Stomach (tissue), 9 donors: Measurements from ENCODE around the gene HAPSTR1. TPM values are rescaled to one million over a fixed set of nuclear protein-coding genes. Genes with fewer than 3 reads are reported as not detected.
A peak's percentile ranks its signal among the peaks of the same experiment; 100 is the strongest.

Experiments
- DNase-seq, 2 donors: peaks; one replicate each; pipeline versions ENCODE4 v3.0.0 to v3.0.0-alpha.2; 2013 to 2019
- H3K27ac ChIP-seq, 5 donors: fragments of 200-600 bp in 4 of 5; sonication (generic) in 4 of 5; one replicate each; pipeline ENCODE4 v1.5.1; 2013 to 2019; ENCODE audit warnings: mild to moderate bottlenecking in 1 of 5, moderate library complexity in 1 of 5
- H3K27me3 ChIP-seq, 3 donors: fragments of 200-600 bp; sonication (generic); one replicate each; pipeline ENCODE4 v1.5.1; 2017 to 2019; ENCODE audit warnings: mixed run types in 1 of 3
- H3K36me3 ChIP-seq, 4 donors: fragments of 200-600 bp; sonication (generic); 1 replicate in 3 of 4; 2 replicates in 1 of 4; pipeline ENCODE4 v1.5.1; 2016 to 2019
- H3K4me1 ChIP-seq, 4 donors: fragments of 200-600 bp; sonication (generic); one replicate each; pipeline ENCODE4 v1.5.1; 2016 to 2019
- H3K4me3 ChIP-seq, 4 donors: fragments of 200-600 bp; sonication (generic) in 3 of 4; one replicate each; pipeline ENCODE4 v1.5.1; 2016 to 2019; ENCODE audit warnings: mild to moderate bottlenecking in 1 of 4
- H3K9me3 ChIP-seq, 4 donors: fragments of 200-600 bp; sonication (generic); one replicate each; pipeline ENCODE4 v1.5.1; 2016 to 2019
- CTCF ChIP-seq, 7 experiments: fragments of 450-650 bp in 4 of 7; fragments of 200-600 bp in 3 of 7; sonication (generic) in 3 of 7; IDR thresholded peaks; one replicate each; pipeline ENCODE4 v1.5.1; 2016 to 2019; ENCODE audit warnings: antibody characterized with exemption in 7 of 7, control low read depth in 2 of 7, mild to moderate bottlenecking in 1 of 7
- EP300 ChIP-seq: sonication (generic); formaldehyde crosslinking; IDR thresholded peaks from one replicate; pipeline ENCODE4 v1.6.1; 2017; ENCODE audit warnings: antibody characterized with exemption
- POLR2A ChIP-seq, 4 donors: fragments of 450-650 bp; IDR thresholded peaks; one replicate each; pipeline ENCODE4 v1.6.1; 2016; ENCODE audit warnings: antibody characterized with exemption in 4 of 4, control low read depth in 2 of 4, mild to moderate bottlenecking in 1 of 4, moderate library complexity in 1 of 4
- POLR2AphosphoS5 ChIP-seq, 3 donors: sonication (generic); formaldehyde crosslinking; IDR thresholded peaks; one replicate each; pipeline ENCODE4 v1.6.1; 2016; ENCODE audit warnings: antibody characterized with exemption in 3 of 3
- WGBS, 5 donors: extraction: QIAGEN DNeasy Blood & Tissue Kit in 3 of 5; methylation state at CpG; one replicate each; pipeline versions ENCODE4 v1.1.5 to v1.1.7; 2013 to 2018; 5-methylcytosine and 5-hydroxymethylcytosine counted together
- intact Hi-C: fragments of 100-400 bp; cut with DNase I; formaldehyde crosslinking; loops from one replicate; pipeline ENCODE4 v1.15.1; 2023; ENCODE audit warnings: low total_unique reads
- polyA plus RNA-seq, 3 donors: library from polyadenylated mRNA; stranded (reverse); fragments of 200-250 nt; gene quantifications; one replicate each; pipeline ENCODE4 v1.2.3, GENCODE V29; 2013
- total RNA-seq, 5 donors: library from RNA; depleted of rRNA; stranded (reverse); fragments of >200 nt; gene quantifications; one replicate each; pipeline versions ENCODE4 v1.1.0 to v1.2.3, GENCODE V29; 2014 to 2016
- donor health status: healthy with polysubstance abuse.
- donor health status: Bipolar disorder and iron deficiency.
- donor health status: healthy.

Gene HAPSTR1
- total and polyA plus RNA-seq, 8 donors = 6.6 to 84.1 (median 37.4) TPM

GRCh38 chr16:9107025-9107970 is 15.9 kb downstream of the HAPSTR1 start:
- DNase-seq = no peak
- H3K36me3 ChIP-seq = peaks cover 27 to 71% (median 56%) of the 10 kb centered on the region in 4 donors

GRCh38 chr16:9109255-9109654 is 17.8 kb downstream of the HAPSTR1 start:
- peaks cover 86 to 100% (median 98%) of the 10 kb centered on the region in 4 donors for H3K4me1 ChIP-seq
- 47 to 81% (median 73%) methylated on average over 4 of the region's 4 CpGs for WGBS, 5 donors
- intact Hi-C loops = no loop called here

More at GRCh38 chr16:9107025-9107970, 15.9 kb downstream of the HAPSTR1 start:
- Histone ChIP-seq H3K4me1 (peaks cover 88 to 100% (median 96%) of the 10 kb centered on the region in 4 donors), H3K9me3 (no peaks in the 10 kb centered on the region), H3K27me3 (no peaks in the 10 kb centered on the region), H3K4me3 (no peak overlapping the region), H3K27ac (peak overlapping the region in 1 of 5 donors; percentile 8)
- TF ChIP-seq POLR2A (IDR thresholded peaks at IDR 0.05) = no peak
- TF ChIP-seq EP300 = no peak
- no peak for TF ChIP-seq CTCF (IDR thresholded peaks at IDR 0.05)
- TF ChIP-seq POLR2AphosphoS5 (IDR thresholded peaks at IDR 0.05) = no peak
- intact Hi-C loops = no loop called here
- 74 to 81% (median 76%) methylated on average over 9 of the region's 9 CpGs for WGBS, 5 donors

GRCh38 chr16:9112166-9112843 is 20.9 kb downstream of the HAPSTR1 start:
- WGBS, 5 donors = 27 to 46% (median 38%) methylated on average over 5 of the region's 5 CpGs
- DNase-seq = peak in 1 of 2 donors; percentile 34
- Histone ChIP-seq H3K27me3 (no peaks in the 10 kb centered on the region), H3K4me1 (peaks cover 66 to 99% (median 79%) of the 10 kb centered on the region in 4 donors), H3K27ac (peak overlapping the region in 3 of 5 donors; percentile 36 to 49 (median 43)), H3K36me3 (peaks cover 9 to 44% (median 34%) of the 10 kb centered on the region in 4 donors), H3K4me3 (peak overlapping the region in 2 of 4 donors; percentile 0 to 33), H3K9me3 (no peaks in the 10 kb centered on the region)
- no peak for TF ChIP-seq POLR2A (IDR thresholded peaks at IDR 0.05)
- TF ChIP-seq CTCF (IDR thresholded peaks at IDR 0.05) = no peak
- TF ChIP-seq POLR2AphosphoS5 (IDR thresholded peaks at IDR 0.05) = no peak
- no peak for TF ChIP-seq EP300
- intact Hi-C loops = no loop called here

More at GRCh38 chr16:9109255-9109654, 17.8 kb downstream of the HAPSTR1 start:
- Histone ChIP-seq H3K27me3 (no peaks in the 10 kb centered on the region), H3K36me3 (peaks cover 13 to 54% (median 39%) of the 10 kb centered on the region in 4 donors), H3K27ac (peak overlapping the region in 1 of 5 donors; percentile 22), H3K4me3 (peak overlapping the region in 1 of 4 donors; percentile 10), H3K9me3 (no peaks in the 10 kb centered on the region)
- TF ChIP-seq POLR2A (IDR thresholded peaks at IDR 0.05) (no peak), CTCF (IDR thresholded peaks at IDR 0.05) (no peak), EP300 (no peak), POLR2AphosphoS5 (IDR thresholded peaks at IDR 0.05) (no peak)
- no peak for DNase-seq

GRCh38 chr16:9112844-9113186 is 21.4 kb downstream of the HAPSTR1 start:
- intact Hi-C loops = no loop called here
- no peak for TF ChIP-seq POLR2A (IDR thresholded peaks at IDR 0.05)
- TF ChIP-seq EP300 = no peak
- TF ChIP-seq POLR2AphosphoS5 (IDR thresholded peaks at IDR 0.05) = no peak
- no peak for TF ChIP-seq CTCF (IDR thresholded peaks at IDR 0.05)
- no peak overlapping the region for H3K4me3 ChIP-seq

More at GRCh38 chr16:9112844-9113186, 21.4 kb downstream of the HAPSTR1 start:
- Histone ChIP-seq H3K36me3 (peaks cover 14 to 44% (median 35%) of the 10 kb centered on the region in 4 donors), H3K4me1 (peaks cover 61 to 99% (median 78%) of the 10 kb centered on the region in 4 donors), H3K27me3 (no peaks in the 10 kb centered on the region), H3K9me3 (no peaks in the 10 kb centered on the region), H3K27ac (peak overlapping the region in 2 of 5 donors; percentile 36 to 43)
- WGBS, 5 donors = 18 to 45% (median 41%) methylated on average over 1 of the region's 1 CpG
- no peak for DNase-seq
